DND-41 (cell line): Measurements from ENCODE around the gene LOX.

ENCODE experiments used
- ATAC-seq: fragments of 200-7000 bp; cut with Tn5 transposase; 3 replicates; pipeline ENCODE4 v1.9.1; 2021; ENCODE audit warnings: low read depth; ENCODE audit not compliant: insufficient read depth
- DNase-seq: peaks from one replicate; pipeline ENCODE4 v3.0.0-alpha.2; 2020
- H2AFZ ChIP-seq: 2 replicates; pipeline ENCODE4 v1.6.0; 2012; ENCODE audit warnings: low read depth, low read length
- H3K27ac ChIP-seq: 2 replicates; pipeline ENCODE4 v1.5.1; 2012; ENCODE audit warnings: low read length, inconsistent platforms
- H3K27me3 ChIP-seq: fragments of 200-600 bp; sonication (generic); 2 replicates; pipeline ENCODE4 v1.6.0; 2012; ENCODE audit warnings: low read length, mild to moderate bottlenecking, inconsistent platforms; ENCODE audit not compliant: insufficient read depth, poor library complexity
- H3K36me3 ChIP-seq: 2 replicates; pipeline ENCODE4 v1.5.1; 2012; ENCODE audit warnings: low read length, inconsistent platforms; ENCODE audit not compliant: insufficient read depth
- H3K4me1 ChIP-seq: 2 replicates; pipeline ENCODE4 v1.5.1; 2012; ENCODE audit warnings: mild to moderate bottlenecking, low read length; ENCODE audit not compliant: insufficient read depth
- H3K4me2 ChIP-seq: 2 replicates; pipeline ENCODE4 v1.6.0; 2012; ENCODE audit warnings: mild to moderate bottlenecking, moderate library complexity, low read length, inconsistent platforms; ENCODE audit not compliant: insufficient read depth
- H3K4me3 ChIP-seq, 2 experiments: fragments of 200-600 bp in 1 of 2; shearing (Covaris generic) in 1 of 2; 2 replicates each; pipeline ENCODE4 v1.5.1; 2012 to 2016; ENCODE audit warnings: inconsistent platforms in 2 of 2, low read length in 2 of 2, mild to moderate bottlenecking in 2 of 2, low read depth in 1 of 2, moderate library complexity in 1 of 2
- H3K79me2 ChIP-seq: 2 replicates; pipeline ENCODE4 v1.6.0; 2012; ENCODE audit warnings: low read length, inconsistent platforms; ENCODE audit not compliant: insufficient read depth
- H3K9ac ChIP-seq: 2 replicates; pipeline ENCODE4 v1.6.0; 2012; ENCODE audit warnings: low read depth, mild to moderate bottlenecking, inconsistent platforms, low read length, moderate library complexity
- H3K9me3 ChIP-seq: 2 replicates; pipeline ENCODE4 v1.5.1; 2012; ENCODE audit warnings: low read length, moderate library complexity, mild to moderate bottlenecking, inconsistent platforms; ENCODE audit not compliant: insufficient read depth, severe bottlenecking
- H4K20me1 ChIP-seq: 2 replicates; pipeline ENCODE4 v1.6.0; 2012; ENCODE audit warnings: low read length; ENCODE audit not compliant: insufficient read depth
- CTCF ChIP-seq: IDR thresholded peaks from 2 replicates; pipeline ENCODE4 v1.5.1; 2012; ENCODE audit warnings: borderline replicate concordance, low read length, moderate library complexity, mild to moderate bottlenecking; ENCODE audit not compliant: poor library complexity, severe bottlenecking; ENCODE audit errors: extremely low read depth
- EZH2 ChIP-seq: IDR thresholded peaks from 3 replicates; pipeline ENCODE4 v1.6.1; 2012; ENCODE audit warnings: borderline replicate concordance, low read depth, mild to moderate bottlenecking, moderate library complexity, low read length, inconsistent platforms; ENCODE audit not compliant: severe bottlenecking

LOX gene

GRCh38 chr5:122077366-122078115 lies 518 bp downstream of the LOX start:
- ATAC-seq (no peak), DNase-seq (no peak)
- Histone ChIP-seq H2AFZ (no peak overlapping the region), H3K9ac (no peak overlapping the region), H3K9me3 (peaks cover 10% of the 10 kb centered on the region), H3K79me2 (no peaks in the 10 kb centered on the region), H3K27ac (no peak overlapping the region), H3K4me1 (no peaks in the 10 kb centered on the region), H3K36me3 (peaks cover 7% of the 10 kb centered on the region; the same call in 1 of the 2 replicates), H3K27me3 (no peaks in the 10 kb centered on the region), H3K4me2 (no peak overlapping the region), H4K20me1 (no peaks in the 10 kb centered on the region), H3K4me3 (no peak overlapping the region)
- no peak for TF ChIP-seq EZH2
- TF ChIP-seq CTCF = no peak

GRCh38 chr5:122076669-122077365 lies 1.2 kb downstream of the LOX start:
- DNase-seq = no peak
- H3K9me3 ChIP-seq = peaks cover 10% of the 10 kb centered on the region
- peaks cover 7% of the 10 kb centered on the region; the same call in 1 of the 2 replicates for H3K36me3 ChIP-seq
- H3K4me1 ChIP-seq = no peaks in the 10 kb centered on the region
- ATAC-seq = no peak
- no peak overlapping the region for H3K4me2 ChIP-seq
- no peak overlapping the region for H2AFZ ChIP-seq
- no peak overlapping the region for H3K4me3 ChIP-seq
- no peaks in the 10 kb centered on the region for H4K20me1 ChIP-seq
- H3K27me3 ChIP-seq = no peaks in the 10 kb centered on the region
- no peak overlapping the region for H3K9ac ChIP-seq
- no peaks in the 10 kb centered on the region for H3K79me2 ChIP-seq
- H3K27ac ChIP-seq = no peak overlapping the region
- TF ChIP-seq CTCF = no peak

GRCh38 chr5:122076050-122076461 lies 2.0 kb downstream of the LOX start:
- H3K79me2 ChIP-seq = no peaks in the 10 kb centered on the region
- ATAC-seq = no peak
- no peak overlapping the region for H3K27ac ChIP-seq
- DNase-seq = no peak
- H3K36me3 ChIP-seq = peaks cover 7% of the 10 kb centered on the region; the same call in 1 of the 2 replicates
- TF ChIP-seq EZH2 (no peak), CTCF (no peak)
- no peak overlapping the region for H3K4me3 ChIP-seq
- no peak overlapping the region for H2AFZ ChIP-seq
- H3K9ac ChIP-seq = no peak overlapping the region
- no peaks in the 10 kb centered on the region for H3K27me3 ChIP-seq
- no peaks in the 10 kb centered on the region for H3K4me1 ChIP-seq
- peaks cover 10% of the 10 kb centered on the region for H3K9me3 ChIP-seq
- H3K4me2 ChIP-seq = no peak overlapping the region
- no peaks in the 10 kb centered on the region for H4K20me1 ChIP-seq
